ENCODE results near the gene ECT2L.

Gene ECT2L

GRCh38 chr6:138862456-138862855 lies 66.6 kb downstream of the ECT2L start:
- DNase-seq (ENCODE audit: low read depth in 2 of 2), result no peak

GRCh38 chr6:138863321-138863720 lies 67.4 kb downstream of the ECT2L start:
- no peak for DNase-seq (ENCODE audit: low read depth in 2 of 2)

DNA sequence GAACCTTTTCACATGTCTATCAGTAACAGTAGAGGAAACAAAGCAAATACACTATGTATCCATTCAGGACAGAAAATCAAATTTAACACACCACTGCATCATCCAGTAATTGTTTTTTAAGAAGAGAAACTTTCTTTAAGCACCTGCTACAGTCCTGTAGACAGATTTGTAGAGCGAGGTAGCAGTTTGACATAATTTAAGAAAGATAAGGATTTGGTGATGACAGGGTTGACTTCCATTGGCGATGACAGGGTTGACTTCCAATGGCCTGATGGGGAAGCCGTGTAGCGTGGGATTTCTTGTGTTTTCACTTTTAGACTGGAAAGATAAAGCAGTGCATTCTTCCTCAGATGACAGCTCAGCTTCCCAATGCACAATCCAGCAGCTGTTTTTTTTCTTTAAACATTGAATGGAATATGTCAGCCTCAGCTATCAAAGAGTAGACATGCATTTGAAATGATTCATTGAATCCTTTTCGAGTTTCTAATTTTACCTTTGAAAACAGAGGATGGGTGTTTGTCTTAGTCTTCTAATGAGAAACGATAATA lies 68.5 kb downstream of the ECT2L start:
- no peak for DNase-seq (ENCODE audit: low read depth in 2 of 2)

DNA sequence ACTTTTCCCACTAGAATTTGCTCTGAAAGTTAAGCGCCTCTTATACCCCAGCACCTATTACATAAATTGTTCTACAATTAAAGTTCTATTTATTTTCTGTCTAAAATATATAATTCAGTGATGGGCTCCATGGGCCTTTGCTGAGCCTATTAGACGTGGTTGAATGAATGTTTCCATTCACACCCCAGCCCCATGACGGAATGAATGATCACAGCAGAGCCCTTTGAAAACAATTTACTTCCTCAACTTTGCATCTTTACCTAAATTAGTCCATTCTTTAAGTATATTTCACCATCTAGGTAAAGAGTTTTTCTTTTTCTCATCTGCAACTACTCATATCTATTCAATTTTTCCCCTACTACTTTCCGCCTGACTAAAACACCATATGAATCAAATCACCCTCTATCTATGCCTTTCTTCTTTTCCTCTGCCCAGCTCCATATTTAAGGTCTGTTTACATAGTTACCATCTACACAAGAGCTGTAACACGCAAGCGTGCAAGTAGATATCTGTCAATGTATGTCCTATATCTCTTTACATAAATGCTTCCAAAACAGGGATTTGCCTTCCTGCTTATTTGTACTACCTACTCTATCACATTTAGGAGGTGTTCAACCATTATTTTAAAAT lies 69.7 kb downstream of the ECT2L start:
- no peak for DNase-seq (ENCODE audit: low read depth in 2 of 2)

- DNase-seq (ENCODE audit: low read depth in 2 of 2), result no peak
These were observed 72.3 kb downstream of the ECT2L start for GRCh38 chr6:138868181-138868580.

GRCh38 chr6:138869398-138869797 lies 73.5 kb downstream of the ECT2L start:
- no peak for DNase-seq (ENCODE audit: low read depth in 2 of 2)

DNA sequence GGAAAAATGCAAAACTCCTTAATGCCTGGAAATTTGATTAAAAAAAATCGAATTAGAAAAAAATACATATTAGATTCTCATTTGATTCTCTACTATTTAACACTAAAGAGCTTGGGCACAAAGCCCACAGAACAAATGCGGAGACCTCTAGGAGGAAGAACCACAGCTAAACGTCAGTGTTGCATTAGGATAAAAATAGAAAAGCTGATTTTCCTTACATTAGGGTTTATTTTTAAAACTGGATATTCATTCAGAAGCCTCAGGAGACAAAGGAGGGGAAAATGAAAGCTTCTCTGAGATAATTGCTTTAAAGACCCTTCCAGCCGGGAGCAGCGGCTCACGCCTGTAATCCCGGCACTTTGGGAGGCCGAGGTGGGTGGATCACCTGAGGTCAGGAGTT lies 77.3 kb downstream of the ECT2L start:
- DNase-seq (ENCODE audit: low read depth in 2 of 2), result no peak

DNA sequence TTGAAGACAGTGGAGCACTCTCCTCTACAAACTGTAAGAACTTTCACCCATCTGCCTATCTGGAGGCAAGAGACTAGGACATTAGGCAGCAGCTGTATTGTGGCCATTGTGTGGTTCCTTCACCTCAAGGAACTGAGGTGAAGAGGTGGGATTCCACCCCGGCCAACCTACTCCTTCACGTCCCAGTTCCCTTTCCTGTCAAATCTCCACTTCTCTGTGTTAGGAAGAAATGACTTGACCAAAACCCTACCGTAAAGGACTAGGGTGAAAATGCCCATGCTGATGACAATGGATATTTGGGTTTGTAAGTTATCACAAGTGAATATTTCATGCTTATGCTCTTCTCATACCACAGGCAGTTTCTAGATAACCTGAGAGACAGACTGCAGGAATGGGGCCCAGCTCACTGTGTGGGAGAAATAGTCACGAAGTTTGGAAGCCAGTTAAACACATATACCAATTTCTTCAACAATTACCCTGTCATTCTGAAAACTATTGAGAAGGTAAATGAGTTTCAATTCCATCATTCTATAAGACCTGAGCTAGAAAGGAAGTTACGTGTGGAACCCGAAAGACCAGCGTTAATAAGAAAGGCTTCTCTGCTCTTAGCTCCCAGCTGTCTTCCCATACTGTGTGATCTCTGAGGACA lies 86.6 kb downstream of the ECT2L start:
- DNase-seq (ENCODE audit: low read depth in 2 of 2), result no peak

DNA sequence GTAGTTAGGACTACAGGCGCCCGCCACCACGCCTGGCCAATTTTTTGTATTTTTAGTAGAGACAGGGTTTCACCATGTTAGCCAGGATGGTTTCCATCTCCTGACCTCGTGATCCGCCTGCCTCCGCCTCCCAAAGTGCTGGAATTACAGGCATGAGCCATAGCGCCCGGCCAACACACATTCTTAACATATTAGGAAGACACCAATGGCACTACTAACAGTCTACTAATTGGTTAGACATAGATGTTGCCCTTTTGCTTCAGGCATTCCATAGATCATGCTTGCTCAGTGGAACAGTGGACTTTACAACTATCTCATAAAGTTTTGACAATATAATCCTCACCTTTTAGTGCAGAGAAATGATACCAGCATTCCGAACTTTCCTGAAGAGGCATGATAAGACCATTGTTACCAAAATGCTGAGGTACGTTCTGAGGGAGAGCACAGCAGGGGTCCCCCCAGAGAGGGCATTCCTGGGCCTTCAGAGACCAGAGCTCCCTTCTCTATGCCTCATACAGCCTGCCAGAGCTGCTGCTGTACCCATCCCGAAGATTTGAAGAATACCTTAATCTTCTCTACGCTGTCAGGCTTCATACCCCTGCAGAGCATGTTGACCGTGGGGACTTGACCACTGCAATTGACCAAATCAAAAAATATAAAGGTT lies 89.4 kb downstream of the ECT2L start:
- no peak for DNase-seq (ENCODE audit: low read depth in 2 of 2)

GRCh38 chr6:138891255-138891986 lies 95.5 kb downstream of the ECT2L start:
- no peak for DNase-seq (ENCODE audit: low read depth in 2 of 2)

GRCh38 chr6:138896104-138896756 lies 100.3 kb downstream of the ECT2L start:
- DNase-seq (ENCODE audit: low read depth in 2 of 2), result no peak

DNA sequence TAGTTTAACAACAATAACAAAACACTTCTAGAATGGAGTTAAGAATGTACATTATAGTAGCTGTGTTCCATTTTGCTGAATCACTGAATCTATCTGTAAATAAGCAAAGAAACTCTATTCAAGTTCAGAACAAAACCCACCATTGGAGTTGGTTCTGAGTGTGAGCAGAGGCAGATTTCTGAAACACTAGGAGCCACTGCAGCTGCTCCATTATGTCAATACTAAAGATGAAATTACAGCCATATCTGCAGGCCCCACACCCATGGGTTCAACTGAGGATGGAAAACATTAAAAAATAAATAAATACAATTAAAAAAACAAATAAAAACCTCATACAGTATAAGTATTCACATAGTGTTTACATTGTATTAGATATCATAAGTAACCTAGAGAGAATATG lies 101.1 kb downstream of the ECT2L start:
- no peak for DNase-seq (ENCODE audit: low read depth in 2 of 2)

- no peak for DNase-seq (ENCODE audit: low read depth in 2 of 2)
These were observed 111.3 kb downstream of the ECT2L start for GRCh38 chr6:138907167-138907566.

GRCh38 chr6:138909511-138909910 lies 113.6 kb downstream of the ECT2L start:
- DNase-seq (ENCODE audit: low read depth in 2 of 2), result no peak

DNA sequence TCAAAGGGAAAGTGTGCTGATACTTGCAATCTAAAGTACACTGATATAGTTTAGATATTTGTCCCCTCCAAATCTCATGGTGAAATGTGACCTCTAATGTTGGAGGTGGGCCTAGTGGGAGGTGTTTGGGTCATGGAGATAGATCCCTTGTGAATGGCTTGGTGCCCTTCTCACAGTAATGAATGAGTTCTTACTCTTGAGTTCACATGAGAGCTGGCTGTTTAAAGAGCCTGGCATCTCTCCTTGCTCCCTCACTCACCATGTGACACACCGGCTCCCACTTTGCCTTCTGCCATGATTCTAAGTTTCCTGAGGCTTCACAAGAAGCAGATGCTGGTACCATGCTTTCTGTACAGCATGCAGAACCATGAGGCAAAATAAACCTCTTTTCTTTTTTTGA lies 114.1 kb downstream of the ECT2L start:
- DNase-seq (ENCODE audit: low read depth in 2 of 2), result no peak

GRCh38 chr6:138912308-138912707 lies 116.4 kb downstream of the ECT2L start:
- no peak for DNase-seq (ENCODE audit: low read depth in 2 of 2)

- DNase-seq (ENCODE audit: low read depth in 2 of 2), result no peak
These were observed 118.8 kb downstream of the ECT2L start for GRCh38 chr6:138914701-138915100.

GRCh38 chr6:138920906-138921305 lies 125.0 kb downstream of the ECT2L start:
- DNase-seq (ENCODE audit: low read depth in 2 of 2), result no peak

- DNase-seq (ENCODE audit: low read depth in 2 of 2), result no peak
These were observed 127.7 kb downstream of the ECT2L start for GRCh38 chr6:138923561-138923960.

DNA sequence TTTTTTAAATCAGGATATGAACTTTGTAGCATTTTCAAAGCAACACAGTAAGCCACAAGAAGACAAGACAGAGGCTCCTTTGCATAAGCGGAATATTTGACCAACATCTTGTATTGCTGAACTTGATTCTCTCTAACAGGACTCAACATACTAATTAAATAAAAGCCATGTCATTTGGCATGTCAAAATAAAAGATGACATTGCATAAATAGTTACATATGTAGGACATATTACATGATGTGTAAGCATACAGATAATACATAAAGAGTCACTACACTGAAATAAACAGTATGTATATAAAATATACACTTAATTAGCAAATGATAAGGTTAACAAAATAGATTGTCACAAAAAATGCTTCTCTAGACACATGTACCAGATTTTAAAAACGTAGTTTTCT lies 129.9 kb downstream of the ECT2L start:
- no peak for DNase-seq (ENCODE audit: low read depth in 2 of 2)

DNA sequence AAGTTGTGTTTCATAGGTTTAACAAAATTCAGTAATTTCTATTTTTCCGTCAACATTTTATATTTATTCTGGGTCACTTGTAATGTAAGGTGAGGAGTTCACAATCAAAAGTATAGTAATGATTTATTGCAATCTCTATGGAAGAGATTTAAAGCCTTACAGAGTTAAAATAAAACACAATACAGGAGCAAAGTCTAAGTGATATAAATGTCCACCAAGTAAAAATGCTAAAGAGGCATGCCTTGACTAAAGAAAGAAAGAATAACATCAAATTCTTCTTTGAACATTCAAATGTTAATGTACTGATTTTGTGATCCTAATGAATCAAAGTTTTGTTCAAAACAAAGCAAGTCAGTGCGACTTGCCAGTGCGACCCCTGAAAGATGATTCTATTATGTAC lies 130.7 kb downstream of the ECT2L start:
- DNase-seq (ENCODE audit: low read depth in 2 of 2), result no peak

DNA sequence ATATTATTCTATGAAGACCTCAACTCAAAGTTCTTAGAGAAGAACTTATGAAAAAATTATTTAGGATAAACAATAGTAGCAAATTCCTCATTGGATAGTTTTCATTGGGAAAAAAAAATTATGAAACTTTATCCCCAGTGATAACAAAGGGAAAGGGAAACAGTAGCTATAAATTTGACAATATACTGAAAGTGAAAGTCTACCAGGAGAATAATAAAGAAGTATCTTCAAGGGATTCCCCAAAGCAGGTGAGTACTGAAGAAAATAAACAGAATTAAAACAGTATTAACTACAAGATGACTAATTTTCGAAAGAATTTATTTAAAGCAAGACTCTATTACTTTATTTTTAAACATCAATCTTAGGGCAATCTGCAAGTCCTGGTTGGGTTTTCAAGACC lies 135.8 kb downstream of the ECT2L start:
- no peak for DNase-seq (ENCODE audit: low read depth in 2 of 2)

Measured in stimulated activated CD4-positive, alpha-beta T cell treated with anti-CD3 and anti-CD28 coated beads, Interleukin-1b, Interleukin-23, amount 100 ng/mL, for 1 hour (primary cell).